ENCODE data around the gene FADS2.

DNA sequence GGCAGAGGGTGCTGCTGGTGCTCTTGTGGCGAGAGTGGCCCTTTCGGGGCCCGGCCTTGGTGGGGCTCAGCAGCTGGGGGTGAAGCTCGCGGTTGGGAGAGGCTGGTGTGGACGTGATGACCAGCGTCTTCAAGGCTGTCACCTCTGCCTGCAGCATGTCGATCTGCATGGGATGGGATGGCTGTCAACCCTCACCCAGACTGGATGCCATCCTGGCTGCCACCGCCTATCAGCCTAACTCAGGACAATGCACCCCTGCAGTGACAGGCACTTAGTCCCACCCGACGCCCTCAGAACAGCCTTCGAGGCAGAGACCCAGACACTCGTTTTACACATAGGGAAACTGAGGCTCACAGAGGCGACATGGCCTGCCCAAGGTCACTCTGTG, 78.4 kb downstream of the FADS2 start:
- TF ChIP-seq GATA2 (IDR thresholded peaks at IDR 0.05; ENCODE audit: low read depth, low read length) (no peak), GATA3 (IDR thresholded peaks at IDR 0.05; ENCODE audit: low read depth, low read length) (no peak)
